C4-2B (cell line): Measurements from ENCODE around the gene CXADR.
"Not testable (repeated sequence)": the region's sequence is repeated elsewhere in the genome, so short reads cannot be mapped to it uniquely, and the experiment has no call there.

Experiments
- ZFX ChIP-seq: fragments of 450-650 bp; IDR thresholded peaks from 2 replicates; pipeline ENCODE4 v1.6.1; 2017
- TF ChIP-seq, protein P1 (sequence below): fragments of 450-650 bp; conservative IDR thresholded peaks from 2 replicates; pipeline ENCODE4 v1.5.1; 2017; ENCODE audit warnings: mild to moderate bottlenecking

DNA sequence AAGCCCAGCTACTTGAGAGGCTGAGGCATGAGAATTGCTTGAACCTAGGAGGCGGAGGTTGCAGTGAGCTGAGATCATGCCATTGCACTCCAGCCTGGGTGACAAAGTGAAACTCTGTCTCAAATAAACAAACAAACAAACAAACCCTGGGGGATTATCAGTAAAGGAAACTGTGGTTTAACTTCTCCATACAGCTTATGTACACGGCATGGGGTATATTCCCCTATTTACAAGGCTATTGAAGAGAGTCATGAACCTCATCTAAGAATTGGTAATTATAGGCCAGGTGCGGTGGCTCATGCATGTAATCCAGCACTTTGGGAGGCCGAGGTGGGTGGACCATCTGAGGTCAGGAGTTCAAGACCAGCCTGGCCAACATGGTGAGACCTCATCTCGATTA is 9.9 kb upstream of the CXADR start:
- TF ChIP-seq, protein P1, sequence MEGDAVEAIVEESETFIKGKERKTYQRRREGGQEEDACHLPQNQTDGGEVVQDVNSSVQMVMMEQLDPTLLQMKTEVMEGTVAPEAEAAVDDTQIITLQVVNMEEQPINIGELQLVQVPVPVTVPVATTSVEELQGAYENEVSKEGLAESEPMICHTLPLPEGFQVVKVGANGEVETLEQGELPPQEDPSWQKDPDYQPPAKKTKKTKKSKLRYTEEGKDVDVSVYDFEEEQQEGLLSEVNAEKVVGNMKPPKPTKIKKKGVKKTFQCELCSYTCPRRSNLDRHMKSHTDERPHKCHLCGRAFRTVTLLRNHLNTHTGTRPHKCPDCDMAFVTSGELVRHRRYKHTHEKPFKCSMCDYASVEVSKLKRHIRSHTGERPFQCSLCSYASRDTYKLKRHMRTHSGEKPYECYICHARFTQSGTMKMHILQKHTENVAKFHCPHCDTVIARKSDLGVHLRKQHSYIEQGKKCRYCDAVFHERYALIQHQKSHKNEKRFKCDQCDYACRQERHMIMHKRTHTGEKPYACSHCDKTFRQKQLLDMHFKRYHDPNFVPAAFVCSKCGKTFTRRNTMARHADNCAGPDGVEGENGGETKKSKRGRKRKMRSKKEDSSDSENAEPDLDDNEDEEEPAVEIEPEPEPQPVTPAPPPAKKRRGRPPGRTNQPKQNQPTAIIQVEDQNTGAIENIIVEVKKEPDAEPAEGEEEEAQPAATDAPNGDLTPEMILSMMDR: not testable (repeated sequence)
- TF ChIP-seq ZFX: not testable (repeated sequence)
